Prostate gland (tissue), 2 donors: ENCODE measurements around the gene TAS1R1.

Experiments used
- CTCF ChIP-seq, 4 experiments: fragments of 200-600 bp in 2 of 4; fragments of 450-650 bp in 2 of 4; sonication (generic) in 2 of 4; IDR thresholded peaks; 1 replicate in 3 of 4; 2 replicates in 1 of 4; pipeline ENCODE4 v1.5.1; 2016 to 2019; ENCODE audit warnings: antibody characterized with exemption in 4 of 4, mild to moderate bottlenecking in 2 of 4, moderate library complexity in 2 of 4
- POLR2A ChIP-seq: fragments of 450-650 bp; IDR thresholded peaks from one replicate; pipeline ENCODE4 v1.6.1; 2016; ENCODE audit warnings: antibody characterized with exemption, mild to moderate bottlenecking
- POLR2AphosphoS5 ChIP-seq: sonication (generic); formaldehyde crosslinking; IDR thresholded peaks from one replicate; pipeline ENCODE4 v1.6.1; 2017; ENCODE audit warnings: antibody characterized with exemption

- no peak for TF ChIP-seq POLR2AphosphoS5
- TF ChIP-seq CTCF (IDR thresholded peaks at IDR 0.05) = no peak
- no peak for TF ChIP-seq POLR2A
These were observed 19.9 kb upstream of the TAS1R1 start for GRCh38 chr1:6535214-6535613.
